ENCODE measurements around the gene ZNF619. TPM values are rescaled to one million over a fixed set of nuclear protein-coding genes. Genes with fewer than 3 reads are reported as not detected.

ZNF619 gene
- total and polyA plus RNA-seq, 2 of the 4 experiments (the other 2 are of a cell fraction): 2.0 to 4.8 TPM

GRCh38 chr3:40524568-40525285 lies 47.8 kb downstream of the ZNF619 start, which contains the start of gene ZNF621 (continued):
- TF ChIP-seq NFE2L2 (IDR thresholded peaks at IDR 0.05; ENCODE audit: low read depth, low read length) (no peak), CEBPB (IDR thresholded peaks at IDR 0.05; ENCODE audit: low read depth, low read length) (no peak)

- POLR2A ChIA-PET (ENCODE audit: unreplicated experiment): no interaction called here
- Histone ChIP-seq H3K14ac (replicated peaks; ENCODE audit: low read depth, low read length) (no peak overlapping the region), H3K9ac (ENCODE audit: low read depth, low read length) (no peak overlapping the region), H4K91ac (ENCODE audit: insufficient read depth, low read depth, low read length) (no peak overlapping the region), H2BK20ac (ENCODE audit: low read depth, low read length) (no peak overlapping the region), H3K9me3 (ENCODE audit: control insufficient read depth, insufficient read depth, low read length) (peaks cover 15% of the 10 kb centered on the region), H4K5ac (ENCODE audit: low read depth, low read length) (no peak overlapping the region), H3K79me1 (ENCODE audit: low read depth in 1 of 2, low read length in 2 of 2) (peaks cover 24 to 27% of the 10 kb centered on the region in 2 experiments), H3K4me2 (ENCODE audit: low read depth, low read length) (no peak overlapping the region), H3K56ac (ENCODE audit: extremely low read depth, insufficient read depth, low read length) (no peak overlapping the region), H4K20me1 (ENCODE audit: insufficient read depth, low read length) (no peaks in the 10 kb centered on the region), H2AFZ (replicated peaks; ENCODE audit: low read length, poor library complexity) (no peak overlapping the region), H3K36me3 (ENCODE audit: control insufficient read depth, insufficient read depth, low read length) (peaks cover 41% of the 10 kb centered on the region), H2BK120ac (ENCODE audit: low read depth, low read length) (no peak overlapping the region), H3K4me1 (ENCODE audit: control insufficient read depth, insufficient read depth, low read length) (peaks cover 3% of the 10 kb centered on the region), H4K8ac (ENCODE audit: low read depth in 2 of 2, low read length in 2 of 2) (no peak overlapping the region), H3K9me1 (ENCODE audit: insufficient read depth, low read length) (no peaks in the 10 kb centered on the region; the same call in 1 of the 2 replicates), H2AK9ac (replicated peaks; ENCODE audit: low read depth, low read length, poor library complexity) (no peak overlapping the region), H3K4ac (ENCODE audit: low read depth, low read length) (no peak overlapping the region), H2BK5ac (ENCODE audit: low read depth, low read length, poor library complexity, severe bottlenecking) (no peak overlapping the region), H3K27me3 (ENCODE audit: control insufficient read depth, insufficient read depth, low read length) (no peaks in the 10 kb centered on the region), H3K27ac (ENCODE audit: insufficient read depth, low read length) (no peak overlapping the region), H2AK5ac (ENCODE audit: low read depth, low read length) (no peak overlapping the region), H3K23ac (ENCODE audit: low read depth, low read length) (no peak overlapping the region), H2BK15ac (ENCODE audit: low read depth, low read length) (no peak overlapping the region), H3K18ac (ENCODE audit: low read depth, low read length) (no peak overlapping the region), H3K4me3 (ENCODE audit: insufficient read depth, low read depth, low read length) (no peak overlapping the region)
- DNase-seq (no peak), ATAC-seq (ENCODE audit: low read depth) (no peak)
- dilution Hi-C loops (cut with HindIII; ENCODE audit: low sequenced_read_pairs, unreplicated experiment) (no loop called here), intact Hi-C loops (cut with micrococcal nuclease) (no loop called here), in situ Hi-C loops (cut with MboI; ENCODE audit: low sequenced_read_pairs) (no loop called here)
- WGBS, 2 experiments (ENCODE audit: extremely low coverage in 2 of 2, insufficient read length in 1 of 2): no CpG with 5 or more reads among the region's 3 CpGs
- no TSS peak for BruUV-seq (replicated peaks)
- CTCF ChIA-PET: interaction anchor here (0.8 kb wide), 1 partner anchor 1283 kb away, joined by 3 read pairs; no protein-coding TSS in a partner anchor
- TF ChIP-seq POLR2A (IDR thresholded peaks at IDR 0.05; ENCODE audit: low read depth, low read length) (no peak), FOS (IDR thresholded peaks at IDR 0.05; ENCODE audit: low read depth, low read length) (no peak), NFE2L2 (IDR thresholded peaks at IDR 0.05; ENCODE audit: low read depth, low read length) (no peak), RAD21 (IDR thresholded peaks at IDR 0.05; ENCODE audit: low read length) (no peak), CEBPB (IDR thresholded peaks at IDR 0.05; ENCODE audit: low read depth, low read length) (no peak), CTCF (conservative IDR thresholded peaks at IDR 0.05; ENCODE audit: low read depth, low read length) (no peak), BHLHE40 (IDR thresholded peaks at IDR 0.05; ENCODE audit: low read depth, low read length) (no peak), MAFK (IDR thresholded peaks at IDR 0.05; ENCODE audit: low read depth, low read length) (no peak), ELK1 (IDR thresholded peaks at IDR 0.05; ENCODE audit: borderline replicate concordance, low read depth, low read length) (no peak), MAZ (IDR thresholded peaks at IDR 0.05; ENCODE audit: borderline replicate concordance, low read depth, low read length) (no peak), RFX5 (IDR thresholded peaks at IDR 0.05; ENCODE audit: low read depth, low read length) (no peak), CHD1 (IDR thresholded peaks at IDR 0.05; ENCODE audit: low read depth, low read length) (no peak), SMC3 (IDR thresholded peaks at IDR 0.05; ENCODE audit: low read depth, low read length) (no peak), RCOR1 (IDR thresholded peaks at IDR 0.05; ENCODE audit: insufficient replicate concordance, low read length) (no peak)
These were observed 51.5 kb downstream of the ZNF619 start for GRCh38 chr3:40528426-40528825.
